CD4-positive, alpha-beta T cell treated with Interleukin-4 for 1 hour (primary cell): ENCODE results near the gene NXN.
"Not testable (repeated sequence)": the region's sequence is repeated elsewhere in the genome, so short reads cannot be mapped to it uniquely, and the experiment has no call there.

Experiments used
- DNase-seq, 2 donors: peaks; one replicate each; pipeline ENCODE4 v3.0.0-alpha.2; 2020 to 2022

The NXN gene

DNA sequence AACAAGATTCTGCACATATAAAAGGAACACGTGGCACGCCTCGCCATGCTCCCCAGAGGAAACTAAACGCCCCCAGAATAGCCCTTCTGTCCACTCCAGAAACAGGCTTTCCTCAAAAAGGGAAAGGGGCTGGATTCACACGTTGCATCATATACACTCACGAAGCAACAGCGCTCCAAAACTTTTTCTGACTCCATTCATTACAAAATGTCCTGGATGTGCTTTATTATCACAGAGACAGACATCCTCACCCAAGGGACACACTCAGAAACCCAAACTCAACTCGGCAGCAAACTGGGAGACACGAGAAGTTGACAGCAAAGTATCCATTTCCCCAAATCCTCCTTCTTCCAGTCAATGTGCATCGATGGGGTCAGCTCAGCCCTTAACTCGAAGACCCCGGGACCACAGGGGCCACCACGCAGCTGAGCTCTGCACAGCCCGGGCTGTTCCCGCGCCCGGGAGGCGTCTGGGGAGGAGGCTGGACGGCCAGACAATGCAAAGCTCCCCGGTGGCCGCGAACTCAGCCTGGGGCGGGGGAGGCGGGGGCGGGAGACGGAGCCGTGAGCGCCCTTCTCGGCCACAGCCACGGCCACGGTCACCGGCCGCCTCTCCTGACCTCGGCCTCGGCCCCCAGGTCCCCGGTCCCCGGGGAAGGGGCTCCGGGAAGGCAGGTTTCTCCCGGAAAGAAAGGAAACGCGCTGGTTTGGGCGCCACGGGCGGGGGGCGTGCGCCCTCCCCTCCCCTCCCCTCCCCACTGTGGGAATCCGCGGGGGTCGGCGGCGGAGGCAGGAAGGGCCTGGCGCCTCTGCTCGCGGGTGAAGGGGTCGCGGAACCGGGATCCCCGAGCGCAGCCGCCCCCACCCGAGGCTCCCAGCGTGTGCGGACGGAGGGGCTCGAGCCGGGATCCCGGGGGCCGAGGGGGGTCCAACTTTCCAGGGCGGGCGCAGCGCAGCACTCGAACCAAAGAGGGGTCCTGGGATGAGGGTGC is 1.2 kb downstream of the NXN start:
- DNase-seq = no peak

GRCh38 chr17:977166-977565 is 2.4 kb downstream of the NXN start:
- DNase-seq = no peak

DNA sequence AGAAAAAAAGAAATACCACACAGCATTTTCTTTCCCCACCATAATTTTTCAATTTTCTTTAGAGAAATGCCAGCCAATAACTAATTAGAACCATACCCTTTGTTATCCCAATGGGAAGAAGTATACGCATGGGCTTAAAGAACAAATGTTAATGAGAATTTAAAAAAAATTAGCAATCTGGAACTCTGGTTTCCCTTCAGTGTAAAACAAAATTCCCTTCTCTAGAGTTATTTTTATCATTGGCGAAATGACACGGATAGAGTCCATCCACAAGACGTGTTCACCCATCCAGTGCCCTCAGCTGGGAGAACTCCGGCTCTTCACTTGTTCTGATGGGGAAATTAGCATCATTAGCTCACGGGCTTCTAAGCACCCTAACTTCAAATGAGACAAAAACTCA is 3.3 kb downstream of the NXN start:
- no peak for DNase-seq

DNA sequence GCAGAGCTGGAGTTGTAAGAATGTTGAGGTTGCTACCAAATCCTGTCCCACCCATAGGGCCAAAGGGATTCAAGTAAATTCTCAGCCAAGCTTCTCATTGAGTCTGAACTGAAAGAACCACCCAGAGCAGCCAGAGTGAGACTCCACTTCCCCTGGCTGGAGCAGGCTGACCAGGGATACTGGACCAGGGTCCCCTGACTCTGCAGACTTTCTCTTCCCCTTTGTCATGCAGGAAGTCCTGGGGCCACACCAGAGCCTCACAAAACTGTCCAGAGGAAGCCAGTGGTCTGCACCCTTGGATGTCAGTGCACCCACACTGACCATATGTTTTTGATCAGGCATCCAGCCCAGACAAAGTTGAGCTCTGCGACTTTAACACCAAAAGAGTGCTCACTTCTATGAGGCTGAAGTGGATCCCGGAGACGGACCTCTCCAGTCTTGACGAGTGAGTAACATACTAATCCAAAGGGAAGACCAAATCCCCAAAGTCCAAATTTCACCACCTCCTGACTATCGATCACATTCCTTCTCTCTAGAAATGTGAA is 4.1 kb downstream of the NXN start:
- no peak for DNase-seq

GRCh38 chr17:974778-975177 is 4.8 kb downstream of the NXN start:
- DNase-seq = not testable (repeated sequence)

DNA sequence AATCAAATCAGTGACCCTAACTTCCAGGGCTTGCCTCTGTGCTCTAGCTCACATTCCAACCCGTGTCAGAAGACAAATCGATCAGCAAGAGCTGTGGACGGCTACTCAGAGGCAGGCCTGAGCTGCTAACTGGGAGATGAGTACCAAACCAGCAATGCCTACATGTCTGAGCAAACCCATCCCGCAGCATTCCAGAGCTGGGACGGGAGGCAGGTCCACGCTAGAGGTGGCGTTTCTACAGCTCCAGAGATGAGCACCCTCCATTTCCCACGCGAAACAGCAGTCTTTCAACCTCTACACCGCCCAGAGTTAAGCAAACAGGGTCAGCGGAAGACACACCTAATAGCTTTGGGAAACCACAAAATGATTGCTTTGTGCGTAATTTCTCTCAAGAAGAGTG is 6.5 kb downstream of the NXN start:
- DNase-seq = no peak

- DNase-seq = not testable (repeated sequence)
These were observed 7.7 kb downstream of the NXN start for GRCh38 chr17:971861-972260.

DNA sequence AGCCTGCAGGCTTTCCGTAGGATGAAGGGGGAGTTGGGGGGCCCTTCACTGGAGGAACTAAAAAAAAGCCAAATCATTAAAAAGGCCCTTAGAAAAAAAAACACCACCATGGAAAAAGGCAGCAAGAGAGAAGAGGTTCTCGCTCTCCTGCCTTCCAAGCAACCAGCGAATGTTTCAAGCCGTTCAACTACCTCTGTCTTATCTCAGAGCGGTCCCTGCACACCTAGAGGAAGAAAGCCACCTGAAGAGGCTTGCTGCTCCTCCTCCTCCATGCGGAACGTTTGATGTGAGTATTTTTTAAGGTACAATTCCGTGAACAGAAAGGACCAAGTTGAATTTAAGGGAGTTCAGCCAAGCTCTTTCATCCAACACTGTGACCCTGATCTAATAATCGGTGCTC is 9.2 kb downstream of the NXN start:
- no peak for DNase-seq

DNA sequence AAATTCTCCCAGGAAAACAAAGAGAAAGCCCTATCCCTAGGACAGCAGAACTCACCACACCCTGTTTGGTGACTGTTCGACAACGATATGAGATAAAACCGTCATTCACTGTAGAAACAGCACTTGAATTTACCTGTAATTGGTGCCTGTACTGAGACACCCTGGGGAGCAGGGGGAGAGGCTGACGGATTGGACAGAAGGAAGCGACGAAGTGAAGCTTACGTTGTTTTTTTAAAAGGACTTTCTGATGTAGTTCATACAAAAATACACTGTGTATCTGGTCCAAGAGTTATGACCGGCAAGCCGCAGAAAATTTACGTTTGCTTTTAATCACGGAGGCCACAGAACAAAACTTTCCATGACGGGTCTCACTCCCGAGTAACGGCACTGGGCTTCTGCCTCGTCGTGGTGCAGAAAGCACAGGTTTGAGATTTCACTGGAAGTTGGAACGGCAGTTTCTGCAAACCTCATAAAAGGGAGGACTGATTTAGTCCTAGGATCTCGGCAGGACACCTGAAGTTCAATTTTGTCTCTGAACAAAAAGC is 9.7 kb downstream of the NXN start:
- DNase-seq = no peak

DNA sequence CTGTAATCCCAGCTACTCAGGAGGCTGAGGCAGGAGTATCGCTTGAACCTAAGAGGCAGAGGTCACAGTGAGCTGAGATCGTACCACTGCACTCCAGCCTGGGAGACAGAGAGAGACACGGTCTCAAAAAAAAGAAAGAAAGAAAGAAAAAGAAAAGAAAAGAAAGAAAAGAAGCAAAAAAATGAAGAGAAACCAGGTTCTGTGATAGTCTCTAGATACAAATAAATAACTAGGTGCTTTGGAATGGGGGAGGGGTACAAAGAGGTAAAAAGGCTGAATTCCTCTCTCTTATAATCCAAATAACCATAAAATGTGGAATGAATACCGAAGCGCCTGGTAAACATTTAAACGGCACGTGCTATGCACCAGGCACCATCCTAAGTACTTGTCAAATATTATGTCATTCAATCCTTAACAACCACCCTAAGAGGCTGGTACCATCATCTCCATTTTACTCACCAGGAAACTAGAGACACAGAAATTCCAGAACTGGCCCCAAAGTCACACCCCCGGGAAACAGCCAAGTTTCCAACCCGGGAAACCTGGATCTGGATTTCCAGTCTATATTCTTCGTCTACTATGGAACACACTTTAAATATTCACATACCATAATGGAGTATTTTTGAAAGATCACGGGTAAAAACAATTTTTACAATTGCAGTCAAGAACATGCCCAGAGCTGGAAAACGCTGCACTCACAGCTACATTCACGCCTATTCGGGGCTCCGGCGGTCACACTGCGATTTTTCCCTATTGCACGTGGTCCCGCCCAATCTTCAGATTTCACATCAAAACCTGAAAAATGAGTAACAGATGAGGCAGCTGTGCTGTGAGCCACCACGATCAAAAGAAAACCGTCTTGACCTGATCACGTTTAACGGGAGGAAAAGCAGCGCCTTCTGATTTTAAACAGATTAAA is 10.5 kb downstream of the NXN start:
- no peak for DNase-seq

GRCh38 chr17:967122-967521 is 12.5 kb downstream of the NXN start:
- no peak for DNase-seq

GRCh38 chr17:965311-965989 is 14.1 kb downstream of the NXN start:
- DNase-seq = no peak

GRCh38 chr17:964876-965275 is 14.7 kb downstream of the NXN start:
- DNase-seq = no peak

GRCh38 chr17:962670-963069 is 16.9 kb downstream of the NXN start:
- DNase-seq = no peak

- no peak for DNase-seq
These were observed 17.4 kb downstream of the NXN start for GRCh38 chr17:962166-962565.

GRCh38 chr17:958712-959451 is 20.7 kb downstream of the NXN start:
- no peak for DNase-seq

DNA sequence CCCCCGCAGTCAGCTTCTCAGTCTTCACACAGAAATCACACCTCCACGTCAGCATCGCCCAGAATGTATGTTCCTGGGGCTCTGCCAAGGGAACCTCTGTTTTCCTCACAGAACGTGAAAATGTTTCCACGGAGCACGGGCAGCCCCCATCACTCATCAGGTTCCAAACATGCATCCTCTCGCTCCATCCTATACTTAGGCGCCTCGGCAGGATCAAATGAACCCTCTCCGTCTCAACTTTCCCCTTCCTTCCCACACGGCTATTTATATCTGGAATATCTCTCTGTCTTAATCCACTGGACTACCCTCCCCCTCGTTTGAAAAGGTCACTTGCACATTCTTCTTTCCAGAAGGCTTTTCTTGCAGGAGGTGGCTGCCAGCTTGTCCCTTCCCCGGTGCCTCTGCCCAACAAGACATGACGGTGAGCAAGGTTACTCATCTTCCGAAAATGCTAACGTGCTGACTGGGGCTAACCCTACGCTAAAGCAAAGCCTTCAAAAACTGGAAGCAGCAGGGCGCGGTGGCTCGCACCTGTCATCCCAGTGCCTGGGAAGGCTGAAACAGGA is 21.6 kb downstream of the NXN start:
- no peak for DNase-seq

DNA sequence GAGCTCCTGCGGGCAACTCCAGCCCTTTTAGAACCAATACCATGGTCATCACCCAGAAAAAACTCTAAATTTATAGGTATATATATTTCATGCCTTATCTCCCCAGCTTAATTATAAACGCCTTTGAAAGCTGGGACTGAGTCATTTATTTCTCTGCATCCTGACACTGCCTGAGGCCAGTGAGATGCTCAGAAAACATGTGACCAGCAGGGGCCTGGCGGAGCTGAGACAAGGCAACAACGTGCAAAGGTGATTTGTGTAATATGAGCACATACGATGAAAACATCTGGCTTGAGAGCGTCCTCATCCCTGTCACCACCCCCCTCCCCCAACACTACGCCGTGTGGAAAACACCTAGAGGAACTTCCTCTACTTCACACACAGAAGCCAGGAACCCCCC is 22.7 kb downstream of the NXN start:
- DNase-seq = no peak

DNA sequence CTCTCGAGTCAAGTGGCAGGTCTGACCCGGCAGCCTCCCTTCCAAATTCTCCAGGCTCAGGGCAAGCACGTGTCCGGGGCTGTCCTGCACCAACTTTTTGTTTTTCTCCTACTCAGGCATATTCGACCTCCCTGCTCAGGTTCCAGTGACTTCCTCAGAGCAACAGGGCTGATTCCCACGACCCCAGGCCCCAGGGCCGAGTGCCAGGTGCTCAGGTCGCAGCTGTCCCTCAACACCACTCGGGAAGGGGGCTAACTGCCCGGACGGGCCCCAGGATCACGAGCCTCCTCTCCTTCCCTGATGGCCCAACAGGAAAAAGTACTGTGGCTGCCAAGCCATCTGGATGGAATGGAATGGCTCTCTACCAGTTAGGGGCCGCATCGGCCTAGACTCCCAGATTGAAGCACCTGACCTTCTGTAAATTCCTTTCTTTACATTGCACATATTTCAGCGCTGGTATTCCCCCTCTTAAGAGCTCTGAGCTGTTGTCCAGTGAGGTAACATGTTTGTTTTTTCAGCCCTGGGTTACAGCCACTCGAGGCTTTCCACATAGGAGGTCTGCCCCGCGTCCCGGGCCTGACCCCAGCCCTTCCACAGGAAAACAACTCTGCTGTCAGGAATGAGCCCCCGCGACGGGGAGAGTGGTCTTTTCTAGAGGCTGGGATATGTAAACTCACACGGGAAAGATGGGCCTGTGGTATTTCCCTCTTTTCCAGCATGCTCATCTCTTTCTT is 25.0 kb downstream of the NXN start:
- no peak for DNase-seq

GRCh38 chr17:953767-954166 is 25.8 kb downstream of the NXN start:
- no peak for DNase-seq

GRCh38 chr17:952592-952991 is 27.0 kb downstream of the NXN start:
- DNase-seq = not testable (repeated sequence)
